ENCODE results near the gene LMX1A. TPM values are rescaled to one million over a fixed set of nuclear protein-coding genes. Genes with fewer than 3 reads are reported as not detected.

LMX1A gene
- total RNA-seq, 1 donor from 2014 or later, result not detected

GRCh38 chr1:165259236-165259635 lies 97.3 kb downstream of the LMX1A start:
- Mint-ChIP-seq H3K9me3 (peaks cover 8% of the 10 kb centered on the region), H3K4me3 (no peak overlapping the region), H3K27ac (ENCODE audit: unreplicated experiment) (no peak overlapping the region), H3K36me3 (ENCODE audit: low read depth) (no peaks in the 10 kb centered on the region), H3K27me3 (ENCODE audit: low read depth) (peaks cover 66% of the 10 kb centered on the region), H3K4me1 (no peaks in the 10 kb centered on the region)
- DNase-seq (ENCODE audit: low read depth, low spot score), result no peak
- TF ChIP-seq CTCF (conservative IDR thresholded peaks at IDR 0.05), result no peak

- H3K27me3 Mint-ChIP-seq (ENCODE audit: low read depth), result peaks cover 66% of the 10 kb centered on the region
- peak; percentile 50 for DNase-seq (ENCODE audit: low read depth, low spot score)
Observed at GRCh38 chr1:165257969-165258459, 98.5 kb downstream of the LMX1A start.

GRCh38 chr1:165254896-165255625 lies 101.5 kb downstream of the LMX1A start:
- Mint-ChIP-seq H3K9me3 (peaks cover 3% of the 10 kb centered on the region), H3K4me1 (no peaks in the 10 kb centered on the region), H3K4me3 (no peak overlapping the region), H3K27me3 (ENCODE audit: low read depth) (peaks cover 57% of the 10 kb centered on the region), H3K27ac (ENCODE audit: unreplicated experiment) (no peak overlapping the region), H3K36me3 (ENCODE audit: low read depth) (no peaks in the 10 kb centered on the region)
- DNase-seq (ENCODE audit: low read depth, low spot score), result no peak
- TF ChIP-seq CTCF (conservative IDR thresholded peaks at IDR 0.05), result no peak

More at GRCh38 chr1:165257969-165258459, 98.5 kb downstream of the LMX1A start:
- H3K36me3 Mint-ChIP-seq (ENCODE audit: low read depth), result no peaks in the 10 kb centered on the region
- H3K27ac Mint-ChIP-seq (ENCODE audit: unreplicated experiment), result no peak overlapping the region
- H3K4me1 Mint-ChIP-seq, result no peaks in the 10 kb centered on the region
- TF ChIP-seq CTCF (conservative IDR thresholded peaks at IDR 0.05), result peak; percentile 76
- peaks cover 8% of the 10 kb centered on the region for H3K9me3 Mint-ChIP-seq
- H3K4me3 Mint-ChIP-seq, result no peak overlapping the region

GRCh38 chr1:165254376-165254775 lies 102.1 kb downstream of the LMX1A start:
- no peak overlapping the region for H3K27ac Mint-ChIP-seq (ENCODE audit: unreplicated experiment)
- no peaks in the 10 kb centered on the region for H3K36me3 Mint-ChIP-seq (ENCODE audit: low read depth)
- H3K4me1 Mint-ChIP-seq, result no peaks in the 10 kb centered on the region
- H3K27me3 Mint-ChIP-seq (ENCODE audit: low read depth), result peaks cover 54% of the 10 kb centered on the region
- DNase-seq (ENCODE audit: low read depth, low spot score), result no peak
- H3K9me3 Mint-ChIP-seq, result peaks cover 3% of the 10 kb centered on the region
- no peak for TF ChIP-seq CTCF (conservative IDR thresholded peaks at IDR 0.05)
- no peak overlapping the region for H3K4me3 Mint-ChIP-seq

GRCh38 chr1:165253818-165254254 lies 102.7 kb downstream of the LMX1A start:
- peaks cover 57% of the 10 kb centered on the region for H3K27me3 Mint-ChIP-seq (ENCODE audit: low read depth)
- H3K4me3 Mint-ChIP-seq, result no peak overlapping the region
- no peaks in the 10 kb centered on the region for H3K36me3 Mint-ChIP-seq (ENCODE audit: low read depth)
- no peak for DNase-seq (ENCODE audit: low read depth, low spot score)
- TF ChIP-seq CTCF (conservative IDR thresholded peaks at IDR 0.05), result no peak
- peaks cover 3% of the 10 kb centered on the region for H3K9me3 Mint-ChIP-seq
- no peaks in the 10 kb centered on the region for H3K4me1 Mint-ChIP-seq
- H3K27ac Mint-ChIP-seq (ENCODE audit: unreplicated experiment), result no peak overlapping the region
